ENCODE results near the gene KY. TPM values are rescaled to one million over a fixed set of nuclear protein-coding genes. Genes with fewer than 3 reads are reported as not detected.

KY gene
- total and polyA plus RNA-seq, 10 of the 15 experiments (the other 5 are each of a cell fraction or from before 2014, with no cell fraction given): 0.04 to 0.11 TPM; not detected in 8

- no TSS peak for BruUV-seq (replicated peaks)
- in situ Hi-C loops (cut with MboI) (no loop called here), intact Hi-C loops (cut with micrococcal nuclease; ENCODE audit: unreplicated experiment) (loop anchor here (2.0 kb wide), 1 partner anchor 40 kb away; no protein-coding TSS in a partner anchor)
- FAIRE-seq: no peak
- TF ChIP-seq IKZF2 (IDR thresholded peaks at IDR 0.05): no peak
- TF ChIP-seq CHD1 (IDR thresholded peaks at IDR 0.05; ENCODE audit: low read depth, low read length): no peak
- TF ChIP-seq IRF5 (IDR thresholded peaks at IDR 0.05; ENCODE audit: borderline replicate concordance): no peak
- no peak for TF ChIP-seq RCOR1 (conservative IDR thresholded peaks at IDR 0.05; ENCODE audit: low read depth, low read length)
- no peak for TF ChIP-seq SMC3 (IDR thresholded peaks at IDR 0.05; ENCODE audit: borderline replicate concordance, low read length)
- no peak for TF ChIP-seq NFXL1 (IDR thresholded peaks at IDR 0.05; ENCODE audit: borderline replicate concordance)
- no peak for TF ChIP-seq ZNF592 (IDR thresholded peaks at IDR 0.05)
- TF ChIP-seq SREBF1 (IDR thresholded peaks at IDR 0.05; ENCODE audit: low read length): no peak
- no peak for TF ChIP-seq KAT2A (conservative IDR thresholded peaks at IDR 0.05; ENCODE audit: control insufficient read depth, low read depth, low read length)
- no peak for TF ChIP-seq RAD51 (IDR thresholded peaks at IDR 0.05)
- no peak for TF ChIP-seq ATF2 (IDR thresholded peaks at IDR 0.05; ENCODE audit: low read length)
- TF ChIP-seq MLLT1 (IDR thresholded peaks at IDR 0.05): no peak
- no peak for TF ChIP-seq PML (IDR thresholded peaks at IDR 0.05; ENCODE audit: low read length)
- no peak for TF ChIP-seq FOXK2 (IDR thresholded peaks at IDR 0.05)
- TF ChIP-seq BACH1 (IDR thresholded peaks at IDR 0.05; ENCODE audit: borderline replicate concordance): no peak
- TF ChIP-seq CREM (IDR thresholded peaks at IDR 0.05; ENCODE audit: low read depth): no peak
- 43% methylated on average over 5 of the region's 5 CpGs for WGBS (ENCODE audit: insufficient coverage, insufficient replicate concordance, low lambda C conversion rate, missing lambda C conversion rate)
- no peaks in the 10 kb centered on the region for H4K20me1 ChIP-seq (ENCODE audit: control insufficient read depth, insufficient read depth)
- H3K4me2 ChIP-seq (ENCODE audit: control insufficient read depth, insufficient read depth): no peak overlapping the region
- ChIA-PET SMC1A (ENCODE audit: uncharacterized antibody, unreplicated experiment) (no interaction called here), CTCF (interaction anchor here (1.4 to 2.2 kb wide), 2 partner anchors 24 to 38 kb away, joined by 4 to 10 read pairs; no protein-coding TSS in a partner anchor), RAD21 (ENCODE audit: unreplicated experiment) (no interaction called here), POLR2A (no interaction called here)
- H2AFZ ChIP-seq (ENCODE audit: control insufficient read depth, low read depth, low read length): no peak overlapping the region
- H3K27me3 ChIP-seq (replicated peaks in 1 of 2; ENCODE audit: control insufficient read depth in 2 of 2, insufficient read depth in 2 of 2, low read length in 1 of 2): no peaks in the 10 kb centered on the region
- no peaks in the 10 kb centered on the region for H3K9me3 ChIP-seq (replicated peaks; ENCODE audit: control insufficient read depth, insufficient read depth, low read length)
- no peak overlapping the region for H3K4me3 ChIP-seq
- no peak overlapping the region for H3K9ac ChIP-seq (ENCODE audit: control insufficient read depth, insufficient read depth, low read length)
- no peak for DNase-seq (ENCODE audit: low read depth, low spot score)
- H3K79me2 ChIP-seq (ENCODE audit: control insufficient read depth, insufficient read depth, low read length): no peaks in the 10 kb centered on the region
- no peaks in the 10 kb centered on the region for H3K36me3 ChIP-seq (ENCODE audit: control insufficient read depth in 2 of 2, insufficient read depth in 2 of 2, low read length in 1 of 2)
- H3K4me1 ChIP-seq (ENCODE audit: control insufficient read depth, insufficient read depth, low read length): no peaks in the 10 kb centered on the region
- no peak overlapping the region for H3K27ac ChIP-seq (ENCODE audit: control insufficient read depth, insufficient read depth)
- ATAC-seq: no peak
Measured at GRCh38 chr3:134640378-134640777, 10.4 kb downstream of the KY start.
